GM18868 (cell line): ENCODE measurements around the gene USP10.
"Not testable (repeated sequence)": the region's sequence is repeated elsewhere in the genome, so short reads cannot be mapped to it uniquely, and the experiment has no call there.

Source experiments
- ATAC-seq: cut with Tn5 transposase; IDR thresholded peaks from one replicate; pipeline ENCODE4 v1.9.1; 2021; ENCODE audit warnings: mild to moderate bottlenecking, moderate library complexity; ENCODE audit not compliant: unreplicated experiment

Gene USP10

GRCh38 chr16:84672276-84673202, 27.3 kb upstream of the USP10 start:
- no peak for ATAC-seq

- no peak for ATAC-seq
Observed at GRCh38 chr16:84673203-84673535, 26.6 kb upstream of the USP10 start.

- no peak for ATAC-seq
Observed at GRCh38 chr16:84673561-84673960, 26.2 kb upstream of the USP10 start.

GRCh38 chr16:84675423-84675822, 24.4 kb upstream of the USP10 start:
- ATAC-seq: no peak

- no peak for ATAC-seq
Observed at GRCh38 chr16:84675884-84676283, 23.9 kb upstream of the USP10 start.

GRCh38 chr16:84677017-84677803, 22.6 kb upstream of the USP10 start:
- no peak for ATAC-seq

GRCh38 chr16:84677849-84678248, 22.0 kb upstream of the USP10 start:
- no peak for ATAC-seq

GRCh38 chr16:84678541-84678940, 21.3 kb upstream of the USP10 start:
- no peak for ATAC-seq

- ATAC-seq: no peak
Observed at GRCh38 chr16:84680165-84680842, 19.5 kb upstream of the USP10 start.

- ATAC-seq: no peak
Observed at GRCh38 chr16:84680843-84681629, 18.8 kb upstream of the USP10 start.

- no peak for ATAC-seq
Observed at GRCh38 chr16:84683691-84684591, 15.9 kb upstream of the USP10 start.

GRCh38 chr16:84684592-84684965, 15.2 kb upstream of the USP10 start:
- ATAC-seq: no peak

GRCh38 chr16:84685210-84685609, 14.6 kb upstream of the USP10 start:
- no peak for ATAC-seq

- ATAC-seq: no peak
Observed at GRCh38 chr16:84686707-84687298, 13.0 kb upstream of the USP10 start.

- peak; percentile 77 for ATAC-seq
Observed at GRCh38 chr16:84687715-84688114, 12.1 kb upstream of the USP10 start.

- not testable (repeated sequence) for ATAC-seq
Observed at GRCh38 chr16:84688163-84688562, 11.6 kb upstream of the USP10 start.

GRCh38 chr16:84689111-84689510, 10.7 kb upstream of the USP10 start:
- ATAC-seq: no peak

- no peak for ATAC-seq
Observed at GRCh38 chr16:84690088-84690819, 9.5 kb upstream of the USP10 start.
